ENCODE data around the gene TEDDM1.

DNA sequence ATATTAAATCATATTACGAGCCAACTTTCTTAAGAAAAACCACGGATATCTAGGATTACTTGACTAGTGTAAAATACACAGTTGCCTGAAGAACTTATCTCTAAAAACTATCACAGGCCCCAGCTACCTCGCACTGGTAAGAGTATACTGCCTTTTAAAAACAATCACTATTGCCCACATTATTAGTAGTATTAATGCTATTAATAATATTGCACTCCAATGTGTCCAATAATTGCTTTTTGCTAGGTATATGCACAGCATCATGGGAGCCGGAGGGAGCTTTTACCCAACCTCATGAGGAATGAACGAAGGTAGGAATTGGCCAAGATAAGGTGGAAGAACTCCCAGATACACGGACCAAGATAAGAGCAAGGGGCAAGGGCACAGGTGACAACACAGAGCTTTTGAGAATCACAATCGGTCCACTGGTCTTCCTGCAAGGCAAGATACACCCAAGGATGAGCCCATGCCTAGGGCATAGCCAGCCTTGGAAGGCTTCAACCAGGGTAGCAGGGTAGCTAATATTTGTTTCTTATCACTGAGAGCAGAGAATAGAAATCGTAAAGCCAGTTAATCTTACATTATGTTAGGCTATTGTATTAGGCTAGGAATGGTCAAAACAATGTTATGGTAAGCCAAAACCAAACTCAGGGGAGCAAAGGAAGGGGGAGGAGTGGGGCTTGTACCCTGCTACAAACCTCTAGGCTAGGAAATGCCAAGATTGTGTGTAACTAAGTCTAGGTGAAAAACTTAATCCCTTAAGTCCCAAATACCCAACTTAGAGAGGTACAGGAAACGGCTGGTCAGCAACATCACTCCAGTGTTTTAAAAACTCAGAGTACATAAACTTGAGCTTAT is 18.3 kb downstream of the TEDDM1 start:
- TF ChIP-seq, protein P1, sequence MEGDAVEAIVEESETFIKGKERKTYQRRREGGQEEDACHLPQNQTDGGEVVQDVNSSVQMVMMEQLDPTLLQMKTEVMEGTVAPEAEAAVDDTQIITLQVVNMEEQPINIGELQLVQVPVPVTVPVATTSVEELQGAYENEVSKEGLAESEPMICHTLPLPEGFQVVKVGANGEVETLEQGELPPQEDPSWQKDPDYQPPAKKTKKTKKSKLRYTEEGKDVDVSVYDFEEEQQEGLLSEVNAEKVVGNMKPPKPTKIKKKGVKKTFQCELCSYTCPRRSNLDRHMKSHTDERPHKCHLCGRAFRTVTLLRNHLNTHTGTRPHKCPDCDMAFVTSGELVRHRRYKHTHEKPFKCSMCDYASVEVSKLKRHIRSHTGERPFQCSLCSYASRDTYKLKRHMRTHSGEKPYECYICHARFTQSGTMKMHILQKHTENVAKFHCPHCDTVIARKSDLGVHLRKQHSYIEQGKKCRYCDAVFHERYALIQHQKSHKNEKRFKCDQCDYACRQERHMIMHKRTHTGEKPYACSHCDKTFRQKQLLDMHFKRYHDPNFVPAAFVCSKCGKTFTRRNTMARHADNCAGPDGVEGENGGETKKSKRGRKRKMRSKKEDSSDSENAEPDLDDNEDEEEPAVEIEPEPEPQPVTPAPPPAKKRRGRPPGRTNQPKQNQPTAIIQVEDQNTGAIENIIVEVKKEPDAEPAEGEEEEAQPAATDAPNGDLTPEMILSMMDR (IDR thresholded peaks at IDR 0.05), result no peak
- no peak for TF ChIP-seq POLR2A (IDR thresholded peaks at IDR 0.05)

Measured in right lobe of liver (tissue), 4 donors.